CD14-positive monocyte (primary cell): ENCODE results near the gene ARPC1B. TPM values are rescaled to one million over a fixed set of nuclear protein-coding genes. Genes with fewer than 3 reads are reported as not detected.
A peak's percentile ranks its signal among the peaks of the same experiment; 100 is the strongest.

Experiments
- DNase-seq, 3 donors: peaks; one replicate each; pipeline ENCODE4 v3.0.0-alpha.2; 2011 to 2022
- H2AFZ ChIP-seq: 2 replicates; pipeline ENCODE4 v1.6.0; 2012; ENCODE audit warnings: mild to moderate bottlenecking, low read depth, low read length, inconsistent platforms; ENCODE audit not compliant: insufficient read depth, poor library complexity, severe bottlenecking
- H3K27ac ChIP-seq, 2 donors: 1 replicate in 1 of 2; 2 replicates in 1 of 2; pipeline ENCODE4 v1.5.1; 2012 to 2013; ENCODE audit warnings: low read length in 2 of 2, control low read depth in 1 of 2, inconsistent platforms in 1 of 2, low read depth in 1 of 2, mild to moderate bottlenecking in 1 of 2
- H3K27me3 ChIP-seq, 2 donors: one replicate each; pipeline versions ENCODE4 v1.6.0 to v1.6.1; 2011 to 2013; ENCODE audit warnings: low read length in 2 of 2; ENCODE audit not compliant: control insufficient read depth in 2 of 2, insufficient read depth in 2 of 2
- H3K36me3 ChIP-seq, 2 donors: replicated peaks in 1 of 2; 1 replicate in 1 of 2; 2 replicates in 1 of 2; pipeline versions ENCODE4 v1.5.1 to v1.6.1; 2012 to 2013; ENCODE audit warnings: low read length in 2 of 2, control low read depth in 1 of 2, inconsistent platforms in 1 of 2, mild to moderate bottlenecking in 1 of 2; ENCODE audit not compliant: insufficient read depth in 2 of 2, control insufficient read depth in 1 of 2
- H3K4me1 ChIP-seq, 2 donors: 1 replicate in 1 of 2; 2 replicates in 1 of 2; pipeline versions ENCODE4 v1.5.1 to v1.6.1; 2012 to 2013; ENCODE audit warnings: low read length in 2 of 2, control low read depth in 1 of 2, inconsistent platforms in 1 of 2, mild to moderate bottlenecking in 1 of 2, moderate library complexity in 1 of 2; ENCODE audit not compliant: insufficient read depth in 2 of 2, control insufficient read depth in 1 of 2
- H3K4me2 ChIP-seq: replicated peaks from 2 replicates; pipeline ENCODE3; 2012; ENCODE audit warnings: low read length, moderate library complexity, mild to moderate bottlenecking; ENCODE audit not compliant: poor library complexity, severe bottlenecking; ENCODE audit errors: extremely low read depth
- H3K4me3 ChIP-seq, 3 experiments: fragments of 200-600 bp in 1 of 3; sonication (generic) in 1 of 3; replicated peaks in 1 of 3; 1 replicate in 2 of 3; 2 replicates in 1 of 3; pipeline ENCODE4 v1.5.1; 2011 to 2013; ENCODE audit warnings: low read length in 3 of 3, mild to moderate bottlenecking in 3 of 3, control low read depth in 2 of 3, low read depth in 2 of 3, inconsistent platforms in 1 of 3, moderate library complexity in 1 of 3
- H3K79me2 ChIP-seq: 2 replicates; pipeline ENCODE4 v1.6.0; 2012; ENCODE audit warnings: mild to moderate bottlenecking, control low read depth, inconsistent platforms, low read length, moderate library complexity; ENCODE audit not compliant: insufficient read depth
- H3K9ac ChIP-seq: 2 replicates; pipeline ENCODE4 v1.6.0; 2017; ENCODE audit warnings: low read length, mild to moderate bottlenecking; ENCODE audit not compliant: insufficient read depth, poor library complexity, severe bottlenecking
- H3K9me3 ChIP-seq, 2 donors: replicated peaks in 1 of 2; 1 replicate in 1 of 2; 2 replicates in 1 of 2; pipeline versions ENCODE4 v1.5.1 to v1.6.1; 2012 to 2013; ENCODE audit warnings: low read length in 2 of 2, control low read depth in 1 of 2; ENCODE audit not compliant: control insufficient read depth in 1 of 2, insufficient read depth in 1 of 2
- H4K20me1 ChIP-seq: 2 replicates; pipeline ENCODE4 v1.6.0; 2012; ENCODE audit warnings: mild to moderate bottlenecking, low read length, control low read depth, moderate library complexity; ENCODE audit not compliant: insufficient read depth
- H3K27ac Mint-ChIP-seq, 7 donors: one replicate each; pipeline ENCODE4 v1.8.0; 2020; ENCODE audit warnings: mild to moderate bottlenecking in 7 of 7, mixed read lengths in 7 of 7, moderate library complexity in 6 of 7, inconsistent platforms in 2 of 7
- H3K27me3 Mint-ChIP-seq, 3 donors: one replicate each; pipeline ENCODE4 v1.8.0; 2021 to 2022; ENCODE audit warnings: low read depth in 3 of 3, mild to moderate bottlenecking in 3 of 3, mixed read lengths in 3 of 3, moderate library complexity in 3 of 3, inconsistent platforms in 1 of 3
- H3K36me3 Mint-ChIP-seq, 2 donors: one replicate each; pipeline ENCODE4 v1.8.0; 2020; ENCODE audit warnings: mixed read lengths in 2 of 2, inconsistent platforms in 1 of 2, mild to moderate bottlenecking in 1 of 2
- H3K4me1 Mint-ChIP-seq: one replicate; pipeline ENCODE4 v1.8.0; 2020; ENCODE audit warnings: mild to moderate bottlenecking, mixed read lengths
- H3K4me3 Mint-ChIP-seq, 2 donors: one replicate each; pipeline ENCODE4 v1.8.0; 2020; ENCODE audit warnings: mild to moderate bottlenecking in 2 of 2, mixed read lengths in 2 of 2, moderate library complexity in 1 of 2
- H3K9me3 Mint-ChIP-seq, 7 donors: one replicate each; pipeline ENCODE4 v1.8.0; 2020 to 2022; ENCODE audit warnings: mixed read lengths in 7 of 7, mild to moderate bottlenecking in 6 of 7, moderate library complexity in 6 of 7, inconsistent platforms in 2 of 7
- WGBS: methylation state at CpG from one replicate; pipeline ENCODE4 v1.1.5; 2013; ENCODE audit warnings: missing lambda C conversion rate; ENCODE audit not compliant: insufficient coverage; 5-methylcytosine and 5-hydroxymethylcytosine counted together
- intact Hi-C, 2 donors: fragments of 100-400 bp; cut with micrococcal nuclease; formaldehyde crosslinking; loops; one replicate each; pipeline versions ENCODE4 v1.15.0 to v1.15.1; 2023
- polyA plus RNA-seq, 3 donors: library from polyadenylated mRNA; depleted of rRNA in 1 of 3; unstranded in 2 of 3; stranded (reverse) in 1 of 3; fragments of 300-500 nt in 2 of 3; fragments of >200 nt in 1 of 3; fragmentation: Illumina TruSeq in 2 of 3; gene quantifications; 1 replicate in 2 of 3; 2 replicates in 1 of 3; pipeline ENCODE4 v1.2.3, GENCODE V29; 2012 to 2021
- TF ChIP-seq, protein P1 (sequence below): fragments of 200-600 bp; IDR thresholded peaks from one replicate; pipeline ENCODE4 v1.8.0; 2022; ENCODE audit warnings: antibody characterized with exemption, mild to moderate bottlenecking

ARPC1B gene
- polyA plus RNA-seq, 3 donors: 1,179 to 1,362 (median 1,282) TPM

DNA sequence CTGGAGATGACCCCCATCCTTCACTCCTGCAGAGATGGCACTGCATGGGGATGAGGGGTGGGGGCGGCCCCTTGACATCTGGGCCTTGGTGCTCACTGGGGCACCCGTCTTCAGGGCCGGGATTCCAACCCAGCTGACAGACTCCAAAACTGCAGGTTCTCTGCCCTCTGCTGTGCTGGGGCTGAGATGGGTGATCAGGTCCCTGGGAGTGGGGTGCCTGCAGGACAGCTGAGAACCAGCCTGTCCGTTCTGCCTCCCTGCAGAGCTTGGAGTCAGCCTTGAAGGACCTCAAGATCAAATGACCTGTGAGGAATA lies 19.6 kb downstream of the ARPC1B start:
- H3K27me3 ChIP-seq: no peaks in the 10 kb centered on the region
- H3K4me3 ChIP-seq: no peak overlapping the region
- no peak overlapping the region for H3K9ac ChIP-seq
- Mint-ChIP-seq H3K27me3 (no peaks in the 10 kb centered on the region), H3K36me3 (peaks cover 72 to 93% of the 10 kb centered on the region in 2 donors), H3K9me3 (peaks cover 0 to 2% (median 0%) of the 10 kb centered on the region in 7 donors), H3K4me1 (peaks cover 34% of the 10 kb centered on the region), H3K4me3 (no peak overlapping the region), H3K27ac (peak overlapping the region in 5 of 7 donors; percentile 25 to 89 (median 58))
- H3K79me2 ChIP-seq: peaks cover 66% of the 10 kb centered on the region
- 87% methylated on average over 4 of the region's 4 CpGs for WGBS
- peaks cover 81 to 88% of the 10 kb centered on the region in 2 donors for H3K36me3 ChIP-seq
- H3K4me2 ChIP-seq: no peak overlapping the region
- H4K20me1 ChIP-seq: peaks cover 100% of the 10 kb centered on the region
- H3K27ac ChIP-seq: peak overlapping the region in 1 of 2 donors; percentile 65
- intact Hi-C loops: no loop called here
- peaks cover 12 to 31% of the 10 kb centered on the region in 2 donors for H3K4me1 ChIP-seq
- TF ChIP-seq, protein P1, sequence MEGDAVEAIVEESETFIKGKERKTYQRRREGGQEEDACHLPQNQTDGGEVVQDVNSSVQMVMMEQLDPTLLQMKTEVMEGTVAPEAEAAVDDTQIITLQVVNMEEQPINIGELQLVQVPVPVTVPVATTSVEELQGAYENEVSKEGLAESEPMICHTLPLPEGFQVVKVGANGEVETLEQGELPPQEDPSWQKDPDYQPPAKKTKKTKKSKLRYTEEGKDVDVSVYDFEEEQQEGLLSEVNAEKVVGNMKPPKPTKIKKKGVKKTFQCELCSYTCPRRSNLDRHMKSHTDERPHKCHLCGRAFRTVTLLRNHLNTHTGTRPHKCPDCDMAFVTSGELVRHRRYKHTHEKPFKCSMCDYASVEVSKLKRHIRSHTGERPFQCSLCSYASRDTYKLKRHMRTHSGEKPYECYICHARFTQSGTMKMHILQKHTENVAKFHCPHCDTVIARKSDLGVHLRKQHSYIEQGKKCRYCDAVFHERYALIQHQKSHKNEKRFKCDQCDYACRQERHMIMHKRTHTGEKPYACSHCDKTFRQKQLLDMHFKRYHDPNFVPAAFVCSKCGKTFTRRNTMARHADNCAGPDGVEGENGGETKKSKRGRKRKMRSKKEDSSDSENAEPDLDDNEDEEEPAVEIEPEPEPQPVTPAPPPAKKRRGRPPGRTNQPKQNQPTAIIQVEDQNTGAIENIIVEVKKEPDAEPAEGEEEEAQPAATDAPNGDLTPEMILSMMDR: no peak
- no peaks in the 10 kb centered on the region for H3K9me3 ChIP-seq
- no peak overlapping the region for H2AFZ ChIP-seq
- DNase-seq: no peak

DNA sequence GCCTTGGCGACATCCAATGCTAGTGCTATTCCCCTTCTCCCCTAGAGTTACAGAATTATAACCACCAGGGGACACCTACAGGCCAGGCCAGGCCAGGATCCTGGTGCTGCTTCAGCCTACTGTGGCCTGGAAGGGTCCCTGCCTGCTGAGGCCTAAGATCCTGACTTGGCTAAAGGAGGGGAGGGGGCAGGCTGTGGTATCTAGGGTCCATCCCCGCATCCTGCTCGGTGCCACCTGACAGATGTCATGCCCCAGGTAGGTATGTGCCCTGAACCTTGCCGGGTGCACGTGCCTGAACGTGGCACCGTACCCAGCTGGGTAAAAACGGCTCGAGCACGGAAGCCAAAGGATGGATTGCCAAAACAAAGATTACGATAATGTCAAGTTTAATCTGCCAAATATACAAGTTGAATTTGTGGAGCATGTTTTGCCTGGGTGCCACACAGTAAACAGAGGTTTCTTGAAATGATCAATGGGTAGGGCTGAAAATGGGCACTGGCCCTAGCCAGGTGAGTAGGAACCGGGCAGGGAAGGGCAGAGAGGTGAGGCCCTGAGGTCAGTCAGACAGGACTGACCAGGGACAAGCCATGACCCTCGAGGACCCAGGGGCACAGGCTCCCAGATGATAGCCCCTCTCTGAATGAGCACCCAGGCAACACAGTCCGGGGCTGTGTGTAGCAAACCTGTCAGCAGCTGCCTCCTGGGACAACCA lies 21.2 kb downstream of the ARPC1B start:
- TF ChIP-seq, protein P1: no peak
- Mint-ChIP-seq H3K36me3 (peaks cover 67 to 84% of the 10 kb centered on the region in 2 donors), H3K9me3 (peaks cover 0 to 2% (median 0%) of the 10 kb centered on the region in 7 donors), H3K4me1 (peaks cover 32% of the 10 kb centered on the region), H3K27me3 (no peaks in the 10 kb centered on the region), H3K4me3 (no peak overlapping the region), H3K27ac (peak overlapping the region in 2 of 7 donors; percentile 42 to 73)
- H3K27me3 ChIP-seq: no peaks in the 10 kb centered on the region
- peak overlapping the region in 1 of 2 donors; percentile 45 for H3K27ac ChIP-seq
- no peak for DNase-seq
- peaks cover 12 to 28% of the 10 kb centered on the region in 2 donors for H3K4me1 ChIP-seq
- no peak overlapping the region for H2AFZ ChIP-seq
- peaks cover 50% of the 10 kb centered on the region for H3K79me2 ChIP-seq
- WGBS: 92% methylated on average over 14 of the region's 14 CpGs
- peaks cover 100% of the 10 kb centered on the region for H4K20me1 ChIP-seq
- no peak overlapping the region for H3K4me3 ChIP-seq
- intact Hi-C loops: no loop called here
- H3K36me3 ChIP-seq: peaks cover 76 to 86% of the 10 kb centered on the region in 2 donors
- no peak overlapping the region for H3K4me2 ChIP-seq
- no peaks in the 10 kb centered on the region for H3K9me3 ChIP-seq
- H3K9ac ChIP-seq: no peak overlapping the region
